IMR-90 (cell line): Measurements from ENCODE around the gene RMI2. TPM values are rescaled to one million over a fixed set of nuclear protein-coding genes. Genes with fewer than 3 reads are reported as not detected.

ENCODE experiments used
- ATAC-seq: fragments of 200-7000 bp; cut with Tn5 transposase; 2 replicates; pipeline ENCODE4 v1.9.1; 2020; ENCODE audit warnings: low read depth, mild to moderate bottlenecking, moderate library complexity
- BruUV-seq: library from RNA; stranded (reverse); fragments of 400-500 nt; replicated peaks from 2 replicates; lab custom pipeline; 2021; lab: Mats Ljungman, UMichigan
- CTCF ChIA-PET: fragments of 300-600 bp; formaldehyde crosslinking; extraction: SDS; loops from one replicate; lab custom pipeline; 2021; ENCODE audit warnings: antibody characterized with exemption; lab: Yijun Ruan, JAX
- POLR2A ChIA-PET: fragments of 300-600 bp; sonication (Branson Sonifier 250); formaldehyde crosslinking; loops from one replicate; lab custom pipeline; 2022; ENCODE audit warnings: antibody characterized with exemption; ENCODE audit not compliant: unreplicated experiment; lab: Charles Lee
- DNase-seq: peaks from one replicate; pipeline ENCODE4 v3.0.0; 2013
- H2AFZ ChIP-seq: replicated peaks from 2 replicates; pipeline ENCODE3; 2013; ENCODE audit warnings: low read length, mild to moderate bottlenecking; ENCODE audit not compliant: poor library complexity
- H2AK5ac ChIP-seq: 2 replicates; pipeline ENCODE4 v1.6.1; 2013; ENCODE audit warnings: low read depth, low read length, inconsistent platforms
- H2AK9ac ChIP-seq: replicated peaks from 2 replicates; pipeline ENCODE3; 2013; ENCODE audit warnings: mild to moderate bottlenecking, low read depth, low read length, moderate library complexity; ENCODE audit not compliant: poor library complexity
- H2BK120ac ChIP-seq: 2 replicates; pipeline ENCODE4 v1.6.1; 2013; ENCODE audit warnings: low read depth, low read length, inconsistent platforms
- H2BK15ac ChIP-seq: 3 replicates; pipeline ENCODE4 v1.6.1; 2013; ENCODE audit warnings: low read depth, low read length, inconsistent platforms
- H2BK20ac ChIP-seq: 2 replicates; pipeline ENCODE4 v1.6.1; 2013; ENCODE audit warnings: low read depth, mild to moderate bottlenecking, inconsistent platforms, low read length, moderate library complexity
- H2BK5ac ChIP-seq: 2 replicates; pipeline ENCODE4 v1.6.1; 2013; ENCODE audit warnings: mild to moderate bottlenecking, low read depth, low read length, inconsistent platforms; ENCODE audit not compliant: poor library complexity, severe bottlenecking
- H3K14ac ChIP-seq: replicated peaks from 2 replicates; pipeline ENCODE4 v1.6.1; 2013; ENCODE audit warnings: low read depth, low read length, inconsistent platforms
- H3K18ac ChIP-seq: 2 replicates; pipeline ENCODE4 v1.6.1; 2013; ENCODE audit warnings: low read depth, low read length, control low read depth
- H3K23ac ChIP-seq: 2 replicates; pipeline ENCODE4 v1.6.1; 2013; ENCODE audit warnings: low read depth, low read length, inconsistent platforms
- H3K27ac ChIP-seq: 2 replicates; pipeline ENCODE4 v1.5.1; 2013; ENCODE audit warnings: mild to moderate bottlenecking, control low read depth, low read length; ENCODE audit not compliant: insufficient read depth
- H3K27me3 ChIP-seq: 2 replicates; pipeline ENCODE4 v1.6.1; 2013; ENCODE audit warnings: low read length; ENCODE audit not compliant: control insufficient read depth, insufficient read depth
- H3K36me3 ChIP-seq: 2 replicates; pipeline ENCODE4 v1.6.1; 2013; ENCODE audit warnings: low read length, mixed read lengths; ENCODE audit not compliant: control insufficient read depth, insufficient read depth
- H3K4ac ChIP-seq: 2 replicates; pipeline ENCODE4 v1.6.1; 2013; ENCODE audit warnings: low read depth, low read length, inconsistent platforms
- H3K4me1 ChIP-seq: 2 replicates; pipeline ENCODE4 v1.6.1; 2013; ENCODE audit warnings: low read length, mixed read lengths; ENCODE audit not compliant: control insufficient read depth, insufficient read depth
- H3K4me2 ChIP-seq: 2 replicates; pipeline ENCODE4 v1.6.1; 2013; ENCODE audit warnings: low read depth, mild to moderate bottlenecking, control low read depth, low read length, moderate library complexity
- H3K4me3 ChIP-seq: 2 replicates; pipeline ENCODE4 v1.5.1; 2013; ENCODE audit warnings: low read depth, mild to moderate bottlenecking, control low read depth, low read length, moderate library complexity; ENCODE audit not compliant: insufficient read depth
- H3K56ac ChIP-seq: 2 replicates; pipeline ENCODE4 v1.6.1; 2013; ENCODE audit warnings: low read length, inconsistent platforms; ENCODE audit not compliant: insufficient read depth; ENCODE audit errors: extremely low read depth
- H3K79me1 ChIP-seq, 2 experiments: 2 replicates each; pipeline ENCODE4 v1.6.1; 2013; ENCODE audit warnings: low read length in 2 of 2, inconsistent platforms in 1 of 2, low read depth in 1 of 2
- H3K9ac ChIP-seq: 2 replicates; pipeline ENCODE4 v1.6.1; 2013; ENCODE audit warnings: low read depth, low read length, control low read depth
- H3K9me1 ChIP-seq: 2 replicates; pipeline ENCODE4 v1.6.1; 2013; ENCODE audit warnings: low read length, inconsistent platforms; ENCODE audit not compliant: insufficient read depth
- H3K9me3 ChIP-seq: 2 replicates; pipeline ENCODE4 v1.6.1; 2013; ENCODE audit warnings: low read length; ENCODE audit not compliant: control insufficient read depth, insufficient read depth
- H4K20me1 ChIP-seq: 2 replicates; pipeline ENCODE4 v1.6.1; 2013; ENCODE audit warnings: low read length, inconsistent platforms; ENCODE audit not compliant: insufficient read depth
- H4K5ac ChIP-seq: 2 replicates; pipeline ENCODE4 v1.6.1; 2013; ENCODE audit warnings: mild to moderate bottlenecking, low read depth, low read length, control low read depth
- H4K8ac ChIP-seq, 2 experiments: 2 replicates each; pipeline ENCODE4 v1.6.1; 2013; ENCODE audit warnings: low read depth in 2 of 2, low read length in 2 of 2, control low read depth in 1 of 2, inconsistent platforms in 1 of 2
- H4K91ac ChIP-seq: 2 replicates; pipeline ENCODE4 v1.6.1; 2013; ENCODE audit warnings: low read depth, low read length, inconsistent platforms; ENCODE audit not compliant: insufficient read depth
- CHD1 ChIP-seq: IDR thresholded peaks from 2 replicates; pipeline ENCODE4 v1.6.1; 2012; ENCODE audit warnings: low read depth, low read length, improper control_type of control experiment
- CTCF ChIP-seq: conservative IDR thresholded peaks from 2 replicates; pipeline ENCODE4 v1.5.1; 2012; ENCODE audit warnings: mild to moderate bottlenecking, low read depth, low read length, improper control_type of control experiment
- ELK1 ChIP-seq: fragments of 150-350 bp; IDR thresholded peaks from 2 replicates; pipeline ENCODE4 v1.6.1; 2016; ENCODE audit warnings: low read depth, mild to moderate bottlenecking, low read length, moderate library complexity, borderline replicate concordance
- FOS ChIP-seq: fragments of 150-350 bp; IDR thresholded peaks from 2 replicates; pipeline ENCODE4 v1.6.1; 2016; ENCODE audit warnings: low read depth, low read length
- MAFK ChIP-seq: IDR thresholded peaks from 2 replicates; pipeline ENCODE4 v1.6.1; 2012; ENCODE audit warnings: low read depth, low read length, improper control_type of control experiment
- MAZ ChIP-seq: IDR thresholded peaks from 2 replicates; pipeline ENCODE4 v1.6.1; 2012; ENCODE audit warnings: low read depth, mild to moderate bottlenecking, low read length, improper control_type of control experiment, moderate library complexity, borderline replicate concordance
- MXI1 ChIP-seq: IDR thresholded peaks from 2 replicates; pipeline ENCODE4 v1.6.1; 2012; ENCODE audit warnings: low read depth, mild to moderate bottlenecking, low read length, moderate library complexity, borderline replicate concordance
- NFE2L2 ChIP-seq: fragments of 150-350 bp; IDR thresholded peaks from 2 replicates; pipeline ENCODE4 v1.6.1; 2016; ENCODE audit warnings: low read depth, mild to moderate bottlenecking, low read length
- POLR2A ChIP-seq: IDR thresholded peaks from 2 replicates; pipeline ENCODE4 v1.6.1; 2012; ENCODE audit warnings: mild to moderate bottlenecking, low read depth, low read length
- RCOR1 ChIP-seq: IDR thresholded peaks from 2 replicates; pipeline ENCODE4 v1.6.1; 2012; ENCODE audit warnings: mild to moderate bottlenecking, low read length, improper control_type of control experiment; ENCODE audit not compliant: insufficient replicate concordance
- SMC3 ChIP-seq: fragments of 150-350 bp; IDR thresholded peaks from 2 replicates; pipeline ENCODE4 v1.6.1; 2016; ENCODE audit warnings: low read depth, mild to moderate bottlenecking, antibody characterized with exemption, low read length, moderate library complexity
- WGBS, 2 experiments: methylation state at CpG; one replicate each; pipeline versions ENCODE4 v1.1.5 to v1.1.7; 2013; ENCODE audit warnings: missing lambda C conversion rate in 2 of 2; ENCODE audit not compliant: insufficient read length in 1 of 2; ENCODE audit errors: extremely low coverage in 2 of 2; 5-methylcytosine and 5-hydroxymethylcytosine counted together
- dilution Hi-C: fragments of 300-500 bp; cut with HindIII; formaldehyde crosslinking; loops from one replicate; pipeline ENCODE4 v1.14.3; 2018; ENCODE audit warnings: low sequenced_read_pairs; ENCODE audit not compliant: unreplicated experiment
- in situ Hi-C: fragments of 300-500 bp; cut with MboI; formaldehyde crosslinking; loops from 3 replicates; pipeline ENCODE4 v1.14.3; 2019; ENCODE audit warnings: low sequenced_read_pairs, inconsistent platforms, mixed read lengths
- intact Hi-C: fragments of 100-400 bp; cut with micrococcal nuclease; formaldehyde crosslinking; loops from 2 replicates; pipeline ENCODE4 v1.10.0; 2022
- polyA plus RNA-seq, 3 experiments: library from polyadenylated mRNA; depleted of rRNA; stranded (reverse); fragments of >200 nt; gene quantifications; 2 replicates each; pipeline ENCODE4 v1.2.3, GENCODE V29; 2012; ENCODE audit warnings: low replicate concordance in 1 of 3
- total RNA-seq: library from RNA; depleted of rRNA; stranded (reverse); fragments of >200 nt; gene quantifications from 2 replicates; pipeline ENCODE4 v1.2.3, GENCODE V29; 2012

Gene RMI2
- total and polyA plus RNA-seq, 2 of the 4 experiments (the other 2 are of a cell fraction), result 3.2 to 5.6 TPM

DNA sequence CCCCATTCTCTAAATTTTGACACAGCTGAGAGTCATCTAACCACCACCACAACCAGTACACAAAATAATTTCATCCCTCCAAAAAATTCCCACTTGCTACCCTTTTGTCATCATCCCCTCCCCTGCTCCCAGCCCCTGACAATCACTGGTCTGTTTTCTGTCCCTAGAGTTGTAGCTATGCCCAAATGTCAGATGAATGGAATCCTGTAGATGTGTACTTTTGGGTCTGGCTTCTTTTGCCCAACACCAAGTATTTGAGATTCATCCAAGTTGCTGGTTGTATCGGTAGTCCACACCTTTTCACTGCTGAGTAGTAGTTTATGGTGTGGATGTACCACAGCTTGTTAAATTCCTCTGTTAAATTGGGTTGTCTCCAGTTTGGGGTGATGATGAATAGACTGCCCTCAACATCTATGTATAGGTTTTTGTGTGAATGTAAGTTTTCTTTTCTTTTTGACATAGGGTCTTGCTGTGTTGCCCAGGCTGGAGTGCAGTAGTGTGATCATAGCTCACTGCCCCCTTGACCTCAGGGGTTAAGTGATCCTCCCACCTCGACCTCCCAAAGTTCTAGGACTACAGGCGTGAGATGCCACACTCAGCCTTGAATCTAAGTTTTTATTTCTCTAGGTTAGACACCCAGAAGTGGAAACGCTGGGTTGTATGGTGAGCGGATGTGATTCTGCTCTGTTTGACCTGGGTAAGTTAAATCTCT is 14.6 kb upstream of the RMI2 start:
- peak overlapping the region; percentile 36 for H3K18ac ChIP-seq
- DNase-seq, result no peak
- H3K14ac ChIP-seq, result peak overlapping the region; percentile 53; the same call in 1 of the 2 replicates
- BruUV-seq, result no TSS peak
- H4K8ac ChIP-seq, result peak overlapping the region in 1 of 2 experiments; percentile 15; a peak in 1 of 4 replicates
- WGBS, 2 experiments, result no CpG with 5 or more reads among the region's 5 CpGs
- H3K27ac ChIP-seq, result no peak overlapping the region
- H3K27me3 ChIP-seq, result no peaks in the 10 kb centered on the region
- H3K4me1 ChIP-seq, result peaks cover 21% of the 10 kb centered on the region
- POLR2A ChIA-PET, result no interaction called here
- H2BK15ac ChIP-seq, result peak overlapping the region; percentile 63; the same call in 2 of the 3 replicates
- H2AK5ac ChIP-seq, result peak overlapping the region; percentile 37
- CTCF ChIA-PET, result interaction anchor here (1.1 kb wide), 1 partner anchor 17 kb away, joined by 4 read pairs; no protein-coding TSS in a partner anchor
- no peaks in the 10 kb centered on the region; a peak in 1 of 4 replicates for H3K79me1 ChIP-seq
- peak overlapping the region; percentile 60 for H3K4ac ChIP-seq
- H2AK9ac ChIP-seq, result no peak overlapping the region
- peak overlapping the region; percentile 75 for H2BK120ac ChIP-seq
- no peaks in the 10 kb centered on the region for H4K20me1 ChIP-seq
- intact Hi-C loops, result no loop called here
- H3K23ac ChIP-seq, result 0 out of 2 replicates have a peak overlapping the region, but pooled peaks have one; percentile 11
- no peak overlapping the region for H3K9ac ChIP-seq
- 0 out of 2 replicates have a peak, but pooled peaks cover 2% of the 10 kb centered on the region for H3K9me3 ChIP-seq
- peak overlapping the region; percentile 78 for H4K91ac ChIP-seq
- H4K5ac ChIP-seq, result no peak overlapping the region
- no peak overlapping the region for H3K4me3 ChIP-seq
- TF ChIP-seq MAFK, result no peak
- no peak for TF ChIP-seq MAZ
- TF ChIP-seq NFE2L2, result no peak
- TF ChIP-seq POLR2A, result no peak
- no peak for TF ChIP-seq FOS
- TF ChIP-seq ELK1, result no peak
- no peak for TF ChIP-seq CTCF
- no peak for TF ChIP-seq CHD1
- no peak for TF ChIP-seq MXI1
- TF ChIP-seq SMC3, result no peak
- TF ChIP-seq RCOR1, result no peak
- H3K56ac ChIP-seq, result no peak overlapping the region
- H2BK20ac ChIP-seq, result peak overlapping the region; percentile 73
- H2AFZ ChIP-seq, result peak overlapping the region; percentile 26
- peaks cover 10% of the 10 kb centered on the region for H3K9me1 ChIP-seq
- ATAC-seq, result no peak
- no peaks in the 10 kb centered on the region for H3K36me3 ChIP-seq
- H2BK5ac ChIP-seq, result no peak overlapping the region
- in situ Hi-C loops, result no loop called here
- dilution Hi-C loops, result no loop called here
- H3K4me2 ChIP-seq, result no peak overlapping the region
